Measurements from ENCODE around the gene CAPZB.

The CAPZB gene

DNA sequence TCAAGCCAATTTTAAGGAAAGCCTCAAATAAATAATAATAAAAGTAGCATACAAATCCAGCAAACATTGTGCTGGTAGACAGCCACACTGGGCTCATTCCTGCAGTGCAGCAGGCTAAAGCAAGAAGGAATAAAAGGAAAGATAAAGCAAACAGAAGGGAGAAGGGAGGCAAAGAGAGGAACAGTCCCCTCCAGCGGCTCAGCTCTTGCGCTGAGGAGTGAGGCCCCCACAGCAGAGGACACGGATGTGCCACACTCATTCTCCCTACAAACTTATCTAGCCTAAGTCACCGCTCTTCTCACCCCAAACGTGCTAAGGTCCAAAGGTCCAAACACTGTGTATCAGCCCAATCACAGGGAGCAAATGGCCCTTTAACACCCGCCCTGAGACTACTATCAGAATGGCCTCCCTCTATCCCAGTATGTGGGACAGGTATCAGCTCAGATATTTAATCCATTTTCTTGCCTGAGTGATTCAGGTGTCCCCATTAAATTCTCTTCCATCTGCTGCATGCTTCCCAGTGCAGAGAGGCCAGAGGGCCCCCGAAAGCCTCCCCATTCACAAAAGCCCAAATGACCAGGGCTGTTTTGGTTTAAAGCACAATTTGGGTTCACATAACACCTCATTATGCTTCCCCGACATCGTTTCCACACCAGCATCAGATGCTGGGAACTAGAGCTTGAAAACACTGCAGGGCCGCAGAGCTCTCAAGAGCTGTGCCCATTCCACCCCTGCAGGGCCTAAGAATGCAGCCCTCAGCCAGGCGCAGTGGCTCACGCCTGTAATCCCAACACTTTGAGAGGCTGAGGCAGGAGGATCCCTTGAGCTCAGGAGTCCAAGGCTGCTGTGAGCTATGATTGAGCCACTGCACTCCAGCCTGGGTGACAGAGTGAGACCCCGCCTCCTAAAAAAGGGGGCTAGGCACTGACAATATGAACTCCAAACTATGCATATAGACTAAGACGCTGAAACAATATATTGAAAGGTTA, 17.8 kb downstream of the CAPZB start:
- DNase-seq: no peak

DNA sequence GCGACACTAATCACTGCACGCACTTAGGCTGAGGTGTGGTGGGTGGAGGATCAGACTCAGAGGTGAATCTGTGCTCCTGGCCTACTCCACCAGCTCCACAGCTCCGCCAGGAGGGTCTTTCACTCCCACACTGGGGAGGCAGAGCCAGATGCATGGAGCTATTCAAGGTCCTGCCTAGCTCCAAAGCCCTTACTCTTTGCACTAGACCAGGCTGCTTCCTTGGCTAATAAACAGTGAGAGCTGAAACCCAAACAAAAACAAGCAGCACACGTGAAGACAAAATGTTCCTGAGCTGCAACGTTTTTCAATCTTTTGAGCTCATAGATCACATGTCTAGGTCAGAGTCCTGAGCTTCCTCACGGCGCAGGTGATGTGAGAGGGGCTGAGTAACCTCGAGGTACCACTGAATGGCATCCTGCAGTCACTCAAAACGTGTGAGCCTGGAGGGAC, 19.2 kb downstream of the CAPZB start:
- DNase-seq: no peak

DNA sequence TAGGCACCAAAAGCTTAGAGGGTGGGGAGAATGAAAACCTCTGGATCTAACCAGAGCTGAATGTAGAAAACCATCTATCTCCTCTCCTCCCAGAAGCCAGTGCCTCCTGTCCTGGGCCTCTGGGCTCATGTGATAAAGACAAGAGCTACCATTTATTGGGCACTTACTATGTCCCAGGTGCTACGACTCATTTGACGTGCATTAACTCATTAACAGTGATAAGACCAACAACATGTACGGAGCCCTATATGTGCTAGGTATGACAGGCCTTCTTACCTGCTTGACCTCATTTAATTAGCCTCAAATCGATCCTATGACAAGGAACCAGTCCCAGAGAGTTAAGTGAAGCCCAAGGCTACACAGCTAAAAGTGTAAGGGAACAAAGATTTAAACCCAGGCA, 19.7 kb downstream of the CAPZB start:
- DNase-seq: no peak

DNA sequence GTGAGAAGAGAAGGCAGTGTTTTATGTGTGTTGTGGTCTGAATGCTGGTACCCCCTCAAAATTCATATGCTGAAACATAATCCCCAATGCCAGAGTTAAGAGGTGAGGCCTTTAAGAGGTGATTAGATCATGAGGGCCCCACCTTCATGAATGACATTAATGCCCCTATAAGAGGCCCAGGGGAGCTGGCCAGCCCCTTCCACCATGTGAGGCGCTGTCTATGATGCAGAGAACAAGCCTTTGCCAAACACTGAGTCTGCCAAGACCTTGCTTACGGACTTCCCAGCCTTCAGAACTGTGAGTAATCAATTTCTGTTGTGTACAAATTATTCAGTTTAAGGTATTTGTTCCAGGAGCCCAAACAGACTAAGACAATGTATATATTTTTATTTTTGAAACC, 20.2 kb downstream of the CAPZB start:
- DNase-seq: no peak

DNA sequence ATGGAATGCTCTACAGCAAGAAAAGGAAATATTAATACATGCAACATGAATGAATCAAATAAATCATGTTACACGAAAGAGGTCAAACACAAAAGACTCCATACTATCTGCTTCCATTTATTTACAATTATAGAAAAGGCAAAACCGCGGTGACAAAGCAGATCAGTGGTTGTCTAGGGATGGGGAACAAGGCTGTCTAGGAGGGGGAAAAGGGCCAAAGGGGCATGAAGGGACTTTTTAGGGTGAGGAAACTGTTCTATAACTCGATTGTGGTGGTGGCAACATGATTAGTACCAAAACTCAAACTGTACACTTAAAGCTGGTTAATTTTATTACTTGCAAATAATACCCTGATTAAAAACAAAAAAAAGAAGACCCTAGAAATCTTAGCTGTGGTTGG, 20.6 kb downstream of the CAPZB start:
- DNase-seq: no peak

DNA sequence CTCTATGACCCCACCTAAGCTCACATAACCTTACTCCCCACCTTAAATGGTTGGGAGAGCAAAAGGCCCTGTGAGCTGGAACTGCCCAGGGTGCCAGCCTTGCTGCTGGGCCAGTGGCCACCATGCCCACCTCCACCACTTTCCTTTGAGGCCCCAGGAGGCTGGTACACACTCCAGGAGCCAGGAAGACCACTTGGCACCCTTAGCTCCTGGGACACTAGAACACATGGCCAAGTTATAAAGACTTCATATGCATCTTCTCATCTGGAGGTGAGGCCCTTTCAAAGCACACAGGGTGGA, 21.9 kb downstream of the CAPZB start:
- DNase-seq: no peak

DNA sequence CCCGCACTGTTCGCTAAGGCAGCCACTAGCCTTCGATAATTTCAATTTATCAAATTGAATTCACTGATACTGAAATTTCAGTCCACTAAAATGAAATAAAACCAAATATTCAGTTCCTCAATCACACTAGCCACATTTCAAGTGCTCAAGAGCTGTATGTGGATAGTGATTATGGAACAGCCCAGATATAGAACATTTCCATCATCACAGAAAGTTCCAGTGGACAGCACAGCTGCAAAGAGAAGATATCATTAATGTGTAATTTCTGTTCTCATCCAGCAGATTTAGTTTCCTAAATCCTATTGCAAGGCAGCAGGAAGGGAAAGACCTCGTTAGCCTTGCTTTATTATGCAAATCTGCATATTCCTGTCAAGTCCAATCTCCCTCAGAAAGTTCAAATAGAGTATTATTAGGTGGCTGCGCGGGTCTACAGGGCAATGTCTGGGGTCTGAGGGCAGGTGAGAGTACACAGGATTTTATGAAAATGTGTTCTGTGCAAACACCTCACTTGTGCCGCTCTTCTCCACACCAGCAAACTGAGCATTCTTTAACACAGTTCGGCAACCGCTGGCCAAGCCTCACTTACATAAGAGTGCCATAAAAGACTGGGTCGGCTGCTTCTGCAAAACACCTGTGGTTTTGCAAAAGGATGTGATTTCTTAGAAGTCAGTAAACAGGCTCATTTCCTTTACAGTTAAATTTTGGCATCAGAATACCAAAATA, 22.4 kb downstream of the CAPZB start:
- DNase-seq: peak; percentile 70

- DNase-seq: no peak
Measured at GRCh38 chr1:19461220-19461554, 24.2 kb downstream of the CAPZB start.

DNA sequence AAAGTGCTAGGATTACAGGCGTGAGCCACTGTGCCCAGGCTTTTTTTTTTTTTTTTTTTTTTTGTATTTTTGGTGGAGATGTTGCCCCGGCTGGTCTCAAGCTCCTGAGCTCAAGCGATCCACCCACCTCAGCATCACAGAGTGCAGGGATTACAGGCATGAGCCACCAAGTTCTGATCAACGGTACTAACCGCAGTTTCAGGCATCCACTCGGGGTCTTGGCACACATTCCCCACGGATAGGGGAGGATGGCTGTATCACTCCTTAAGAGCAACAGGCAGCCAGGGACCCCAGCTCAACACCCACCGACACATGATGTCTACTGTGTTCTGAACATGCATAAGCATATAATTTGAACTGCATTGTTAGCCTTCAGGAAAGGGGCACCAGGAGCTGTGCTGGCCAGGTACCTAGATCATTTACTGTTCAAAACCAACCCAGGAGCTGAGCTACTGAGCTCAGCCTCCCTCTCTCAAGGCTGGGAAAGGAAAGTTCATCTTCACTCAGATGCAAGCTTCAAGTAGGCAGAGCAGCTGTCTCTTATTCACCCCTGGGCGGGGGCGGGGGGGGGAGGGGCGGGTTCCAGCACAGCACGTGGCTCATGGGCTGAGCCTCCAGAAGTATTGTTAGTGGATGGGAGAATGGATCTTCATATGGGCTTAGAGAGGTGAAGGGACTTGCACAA, 24.7 kb downstream of the CAPZB start:
- no peak for DNase-seq

GRCh38 chr1:19458815-19459417, 26.4 kb downstream of the CAPZB start:
- DNase-seq: no peak

- no peak for DNase-seq
Measured at GRCh38 chr1:19457607-19458006, 27.7 kb downstream of the CAPZB start.

DNA sequence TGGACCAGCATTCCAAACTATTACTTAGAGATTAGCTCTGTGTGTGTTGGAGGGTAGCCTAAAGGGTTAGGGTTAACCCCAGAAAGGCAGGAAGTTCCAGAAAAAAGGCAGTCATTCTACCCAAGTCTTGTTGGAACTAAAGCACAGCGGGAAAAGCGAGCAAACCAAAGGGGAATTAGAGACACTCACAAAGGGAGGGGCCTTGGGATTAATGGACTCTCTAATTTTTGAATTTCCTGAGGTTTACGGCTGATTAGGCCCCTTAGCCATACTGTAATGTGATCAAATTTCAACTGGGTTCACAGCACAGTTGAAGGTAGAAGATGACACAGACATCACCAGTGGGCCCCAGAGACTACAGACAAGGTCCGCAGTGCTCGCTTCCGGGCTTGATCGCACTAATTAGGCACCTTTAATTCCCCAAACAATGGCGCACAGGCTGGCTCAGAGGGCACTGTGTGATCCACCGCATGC, 28.3 kb downstream of the CAPZB start:
- no peak for DNase-seq

DNA sequence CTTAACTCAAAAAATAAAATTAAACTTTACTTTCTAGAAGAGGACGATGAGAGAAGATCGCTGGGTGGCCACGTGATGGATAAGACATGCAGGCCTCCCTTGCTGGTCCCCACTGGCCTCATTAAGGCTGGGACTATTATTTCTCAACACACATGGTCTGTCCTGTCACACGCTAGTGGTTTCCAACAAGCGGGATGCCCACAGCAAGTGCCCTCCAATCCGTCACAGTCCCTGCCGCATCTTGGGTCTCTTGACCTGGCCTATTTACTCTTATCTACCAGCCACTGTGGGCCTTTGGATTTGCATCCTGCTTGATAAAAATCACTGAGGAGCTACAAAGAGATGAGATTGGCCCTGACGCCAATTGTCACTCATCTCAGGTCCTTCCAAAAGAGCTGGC, 30.0 kb downstream of the CAPZB start:
- DNase-seq: no peak

DNA sequence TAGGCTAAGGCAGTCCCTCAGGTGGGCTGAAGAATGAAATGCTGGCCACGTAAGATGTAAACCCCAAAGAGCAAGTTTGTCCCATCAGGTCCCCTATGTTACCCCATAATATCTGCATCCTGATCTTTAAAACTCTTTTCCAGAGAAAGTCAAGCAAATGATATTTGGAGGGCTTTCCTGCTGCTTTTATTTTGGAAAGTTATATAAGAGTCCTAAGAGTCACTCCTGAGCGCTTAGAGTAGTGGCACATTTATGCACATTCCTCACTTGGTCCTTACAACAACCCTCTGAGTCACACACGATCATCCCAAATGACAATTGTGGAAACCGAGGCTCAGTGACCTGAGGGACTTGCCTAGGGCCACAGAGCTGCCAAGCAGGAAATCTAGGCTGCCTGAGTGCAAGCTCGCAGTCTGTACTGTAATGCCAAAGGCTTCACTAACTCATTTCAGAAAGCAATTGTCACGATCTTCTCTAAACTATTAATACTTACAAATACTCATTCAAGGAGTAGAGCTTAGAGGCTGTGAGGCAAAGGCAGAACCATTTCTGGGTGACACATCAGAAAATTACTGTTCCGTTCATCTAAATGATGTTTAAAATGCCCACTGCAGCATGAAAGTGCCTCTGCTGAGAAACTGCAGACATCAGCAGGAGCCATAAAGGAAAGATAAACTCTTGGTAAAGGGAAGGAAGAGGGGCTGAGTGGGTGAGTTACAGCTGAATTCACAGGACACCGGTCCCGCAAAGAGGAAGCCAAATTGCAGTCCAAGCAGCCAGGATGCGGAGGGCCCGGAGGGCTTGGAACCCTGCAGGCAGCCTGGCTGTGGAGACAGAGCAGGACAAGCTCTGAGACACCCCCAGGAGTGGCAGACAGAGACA, 30.8 kb downstream of the CAPZB start:
- DNase-seq: no peak

DNA sequence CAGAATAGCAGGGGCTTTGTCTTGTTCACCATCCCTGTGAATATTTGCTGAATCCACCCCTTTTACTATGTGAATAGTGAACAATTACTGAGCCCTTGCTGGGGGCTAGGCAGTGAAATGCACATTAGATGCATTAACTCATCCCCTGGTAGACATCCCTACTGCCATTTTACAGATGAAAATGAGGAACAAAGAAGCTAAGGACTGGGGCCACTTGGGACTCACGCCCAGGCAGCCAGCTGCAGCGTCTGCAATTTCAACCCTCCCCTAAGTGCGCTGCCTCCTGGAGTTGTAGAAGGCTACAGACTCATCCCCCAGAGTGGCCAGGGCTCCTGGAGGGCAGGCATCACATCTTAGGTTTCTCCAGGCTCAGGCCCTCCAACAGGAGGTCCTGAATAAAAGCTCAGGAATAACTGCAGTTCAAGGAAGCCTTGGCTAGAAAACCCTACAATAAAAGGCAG, 31.6 kb downstream of the CAPZB start:
- no peak for DNase-seq

DNA sequence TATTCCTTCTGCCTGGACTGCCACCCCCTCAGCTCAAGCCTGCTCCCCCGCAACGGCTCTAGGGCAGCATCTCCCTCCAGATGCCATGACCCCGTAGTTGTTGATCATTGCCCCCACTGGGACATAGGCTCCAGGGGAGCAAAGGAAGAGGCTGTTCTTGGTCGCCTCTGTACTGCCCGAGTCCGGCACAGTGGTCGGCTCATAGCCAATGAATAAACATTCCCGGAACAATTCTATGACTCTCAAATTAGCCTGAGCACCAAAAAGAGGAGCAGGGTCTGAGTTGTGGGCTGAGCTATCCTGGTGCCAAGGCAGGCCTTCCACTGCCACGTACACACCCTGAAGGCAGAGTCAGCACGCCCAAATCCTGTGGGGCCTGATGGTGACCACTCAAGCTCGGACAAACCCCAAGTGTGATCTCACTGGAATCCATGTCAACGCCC, 33.1 kb downstream of the CAPZB start:
- no peak for DNase-seq

DNA sequence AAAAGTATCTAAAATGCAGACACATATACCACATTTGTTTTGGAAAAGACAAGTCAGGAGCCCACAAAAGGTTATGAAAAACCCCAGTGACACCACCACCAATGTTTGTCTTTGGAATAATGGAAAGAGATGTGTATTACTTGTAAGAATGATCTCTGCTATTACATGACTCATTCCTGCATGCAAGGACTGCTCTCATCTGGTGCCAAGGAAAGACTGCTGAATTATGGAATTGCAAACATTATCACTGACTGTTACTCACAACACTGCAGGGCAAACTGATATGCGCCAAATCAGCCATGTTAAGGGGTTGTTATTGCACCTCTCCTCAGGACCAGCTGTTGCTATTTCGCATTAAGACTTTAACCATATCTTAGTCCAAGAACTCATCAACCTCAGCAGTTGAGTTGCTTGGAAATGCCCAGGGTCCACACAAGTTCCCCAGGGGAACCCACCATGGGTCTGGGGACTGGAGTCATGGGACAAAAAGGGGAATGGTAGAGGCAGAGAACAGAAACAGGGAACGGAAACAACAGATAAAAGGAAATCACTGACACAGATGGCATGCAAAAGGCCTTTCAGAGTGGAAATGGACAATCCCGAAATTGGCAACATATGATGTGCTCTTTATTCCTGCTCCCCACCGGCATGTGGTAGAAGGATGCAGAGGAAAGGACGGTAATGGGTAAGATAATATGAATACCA, 34.4 kb downstream of the CAPZB start:
- no peak for DNase-seq

GRCh38 chr1:19449454-19450228, 35.7 kb downstream of the CAPZB start:
- DNase-seq: no peak

DNA sequence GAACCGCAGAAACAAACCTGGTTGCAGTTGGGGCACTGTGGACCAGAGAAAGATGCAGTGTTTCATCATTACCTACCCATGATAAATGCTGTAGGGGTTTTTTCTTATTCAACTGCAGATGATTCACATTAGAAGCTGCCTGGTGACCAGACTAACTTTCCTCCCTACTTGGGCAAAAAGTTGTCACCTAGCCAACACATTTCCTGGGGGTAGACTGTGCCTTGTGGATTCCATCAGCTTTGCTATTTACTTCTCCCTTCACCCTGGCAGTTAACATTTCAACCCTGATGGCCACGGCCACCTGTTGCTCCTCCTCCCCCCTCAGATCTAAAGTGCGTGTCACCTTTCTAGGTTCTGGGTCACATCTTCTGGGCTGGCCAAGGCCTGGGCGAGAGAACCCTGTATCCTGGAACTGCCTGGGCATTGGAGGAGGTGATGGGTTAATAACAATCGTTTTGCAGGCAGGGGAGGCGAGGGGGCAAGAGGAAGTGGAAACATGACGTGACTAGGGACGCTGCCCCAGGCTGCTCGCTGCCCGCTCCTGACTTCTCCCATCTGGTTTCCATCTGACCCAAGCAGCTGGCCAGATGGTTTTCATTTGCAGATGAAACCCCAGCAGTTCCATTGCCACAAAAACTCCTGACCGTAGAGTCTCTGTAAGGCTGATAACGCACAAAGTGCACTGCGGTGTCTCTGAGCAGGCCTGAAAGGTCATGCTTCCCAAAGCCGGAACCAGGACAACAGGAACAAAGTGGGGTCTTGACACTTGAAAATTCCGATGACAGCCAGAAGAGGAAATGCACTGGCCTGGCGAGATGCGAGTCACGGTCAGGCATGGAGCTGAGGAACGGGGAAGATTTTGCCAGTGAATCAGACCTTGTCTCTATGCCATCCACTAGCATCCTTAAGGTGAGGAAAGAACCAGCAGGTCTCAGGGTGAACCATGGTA, 36.6 kb downstream of the CAPZB start:
- peak; percentile 59 for DNase-seq
